RKO (cell line): ENCODE measurements around the gene EPN3.
A peak's percentile ranks its signal among the peaks of the same experiment; 100 is the strongest.

ENCODE experiments used
- DNase-seq: peaks from one replicate; pipeline ENCODE4 v3.0.0-alpha.2; 2016; ENCODE audit warnings: low spot score

EPN3 gene

DNA sequence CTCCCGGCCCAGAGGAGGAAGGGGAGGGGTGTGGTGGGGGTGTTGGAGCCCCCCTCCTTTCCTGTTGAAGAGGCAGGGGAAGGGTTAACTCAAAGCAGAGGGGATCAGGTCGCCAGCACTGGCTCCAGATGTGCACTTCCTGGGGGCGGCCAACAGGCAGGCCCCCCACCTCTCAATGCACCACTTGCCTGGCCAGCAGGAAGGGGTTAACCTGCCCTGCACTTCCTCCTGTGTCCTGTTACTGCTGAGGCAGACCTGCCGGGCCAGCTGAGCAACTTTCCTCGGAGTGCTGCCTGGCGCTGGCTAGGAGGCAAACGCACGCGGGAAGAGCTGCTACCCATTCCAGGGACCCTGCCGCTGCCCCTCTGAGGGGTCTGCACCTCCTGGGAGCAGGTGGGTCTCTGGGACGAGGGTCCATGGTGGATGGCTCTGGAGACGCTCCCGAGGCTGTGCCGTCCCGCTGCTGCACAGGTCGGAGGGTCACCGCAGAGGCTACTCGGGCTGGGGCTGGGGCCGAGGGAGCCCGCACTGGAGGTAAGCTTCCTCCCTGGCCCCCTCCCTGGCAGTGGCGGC lies at the start of gene EPN3:
EPN3 (plus strand) TSS at position 284 of the 573 bp plus-strand sequence. CDS start 3,822 bp downstream, outside the sequence.
- no peak for DNase-seq

DNA sequence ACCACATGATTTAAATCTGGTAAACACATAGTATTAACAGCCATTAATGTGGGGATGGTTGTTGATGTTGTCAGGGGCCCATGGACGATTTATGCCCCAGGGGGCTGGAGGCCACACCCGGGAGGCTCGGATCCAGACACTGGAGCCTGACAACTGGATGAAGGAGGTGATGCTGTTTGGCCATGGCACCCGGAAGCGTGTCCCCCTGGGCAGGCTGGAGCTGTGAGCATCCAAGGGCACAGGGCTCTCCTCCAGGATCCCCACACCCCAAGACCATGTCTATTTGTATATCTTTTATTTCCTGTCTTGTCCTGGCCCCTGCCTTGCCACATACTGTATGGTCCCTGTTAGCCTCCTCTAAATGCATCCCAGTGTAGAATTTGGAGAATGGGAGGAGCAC lies 49.3 kb upstream of the EPN3 start:
- no peak for DNase-seq

GRCh38 chr17:50484386-50485155 lies 48.0 kb upstream of the EPN3 start:
- DNase-seq = no peak

DNA sequence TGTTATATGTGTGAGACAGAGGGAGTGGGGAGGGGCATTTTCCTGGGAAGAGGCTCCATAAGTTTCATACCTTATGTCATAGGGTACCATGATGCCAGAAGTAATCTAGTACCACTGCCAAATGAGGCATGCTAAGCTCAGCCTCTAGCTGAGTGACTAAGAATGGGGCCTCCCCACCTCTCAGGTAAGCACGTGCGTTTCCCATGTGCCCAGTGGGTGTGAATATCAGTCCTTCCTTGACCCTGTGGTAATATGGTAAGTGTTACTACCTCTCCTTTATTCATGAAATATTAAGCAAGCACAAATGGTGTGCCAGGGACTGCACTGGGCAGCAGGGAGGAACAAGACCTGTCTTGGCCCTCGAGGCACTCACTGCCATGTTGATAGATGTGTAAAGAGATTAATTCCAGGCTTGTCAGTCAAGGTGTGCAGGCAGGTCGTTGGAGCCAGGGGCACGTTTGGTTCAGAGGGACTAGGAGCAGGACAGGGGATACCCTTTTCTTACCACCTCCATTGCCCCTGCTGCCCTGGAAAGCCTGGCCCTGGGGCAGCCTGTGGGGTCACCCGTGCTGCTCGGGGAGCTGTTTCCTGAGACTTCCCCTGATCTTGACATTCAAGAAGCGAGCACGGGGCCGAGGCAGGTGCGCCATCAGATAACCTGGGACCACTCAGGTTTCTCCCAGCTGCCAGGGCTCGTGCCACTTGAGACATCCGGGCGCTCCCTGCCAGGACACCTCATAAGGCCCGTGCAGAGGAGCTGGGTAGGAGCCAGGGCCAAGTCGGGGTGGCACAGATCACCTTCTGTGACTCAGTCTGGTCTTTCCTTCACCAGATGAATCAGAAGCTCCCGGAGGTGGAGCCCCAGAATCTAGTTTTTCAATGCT lies 45.1 kb upstream of the EPN3 start:
- DNase-seq = peak; percentile 66

- DNase-seq = no peak
These were observed 43.7 kb upstream of the EPN3 start for GRCh38 chr17:50488880-50489279.

GRCh38 chr17:50491505-50491904 lies 41.0 kb upstream of the EPN3 start:
- no peak for DNase-seq

- DNase-seq = no peak
These were observed 40.3 kb upstream of the EPN3 start for GRCh38 chr17:50492214-50492613.

DNA sequence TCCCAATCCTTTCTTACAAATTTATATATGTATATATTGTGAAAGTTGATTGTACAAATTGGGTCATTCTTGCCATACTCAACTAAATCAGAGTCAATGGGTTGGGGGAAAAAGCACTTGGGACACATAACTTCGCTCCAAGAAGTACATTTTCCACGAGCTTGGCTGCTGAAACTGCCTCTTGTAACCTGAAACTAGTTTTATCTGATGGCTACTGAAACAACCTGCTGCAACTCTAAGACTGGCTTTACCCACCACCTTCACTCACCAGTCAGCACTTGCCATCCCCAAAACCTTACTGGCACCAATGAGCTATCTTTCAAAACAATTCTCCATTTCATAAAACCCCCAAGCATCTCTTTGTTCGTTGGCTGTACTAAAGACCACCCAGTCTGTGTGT lies 38.8 kb upstream of the EPN3 start:
- DNase-seq = no peak

DNA sequence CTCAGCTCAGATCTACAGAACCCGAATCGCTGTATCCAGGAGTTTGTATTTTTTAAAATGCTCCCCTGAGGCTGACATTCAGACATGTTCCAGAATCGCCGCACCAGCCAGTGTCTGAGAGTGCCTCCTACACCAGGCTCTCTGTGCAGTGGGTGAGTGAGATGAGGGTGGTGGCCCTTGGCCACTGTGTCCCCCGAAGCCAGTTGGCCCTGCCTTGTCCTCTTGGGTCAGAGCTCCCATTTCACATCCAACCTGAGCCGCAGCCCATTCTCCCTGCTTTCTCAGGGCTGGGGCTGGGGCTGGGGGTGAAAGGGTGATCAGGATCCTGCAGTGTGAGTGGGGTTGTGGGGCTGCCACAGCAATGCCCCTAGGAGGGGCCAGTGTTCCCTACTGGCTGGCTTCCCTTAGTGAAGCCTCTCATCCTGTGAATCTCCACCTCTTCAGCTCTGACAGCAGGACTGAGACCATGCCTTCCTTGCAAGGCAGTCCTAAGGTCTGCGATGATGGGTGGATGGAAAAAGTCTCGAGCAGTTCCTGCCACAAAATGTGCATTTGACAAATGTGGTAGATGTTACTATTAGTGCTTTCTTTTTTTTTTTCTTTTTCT lies 37.2 kb upstream of the EPN3 start:
- no peak for DNase-seq

DNA sequence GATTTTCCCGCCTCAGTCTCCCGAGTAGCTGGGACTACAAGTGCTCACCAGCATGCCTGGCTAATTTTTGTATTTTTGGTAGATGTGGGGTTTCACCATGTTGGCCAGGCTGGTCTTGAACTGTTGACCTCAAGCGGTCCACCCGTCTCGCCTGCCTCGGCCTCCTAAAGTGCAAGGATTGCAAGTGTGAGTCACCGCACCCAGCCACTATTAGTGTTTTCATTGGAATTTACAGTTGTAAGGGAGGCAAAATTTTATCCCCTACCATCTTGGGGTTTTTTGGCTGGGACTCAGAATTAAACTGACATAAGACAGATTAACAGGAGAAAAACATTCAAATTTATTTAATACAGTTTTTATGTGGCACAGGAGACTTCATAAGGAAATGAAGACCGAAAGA lies 36.6 kb upstream of the EPN3 start:
- DNase-seq = peak; percentile 46

DNA sequence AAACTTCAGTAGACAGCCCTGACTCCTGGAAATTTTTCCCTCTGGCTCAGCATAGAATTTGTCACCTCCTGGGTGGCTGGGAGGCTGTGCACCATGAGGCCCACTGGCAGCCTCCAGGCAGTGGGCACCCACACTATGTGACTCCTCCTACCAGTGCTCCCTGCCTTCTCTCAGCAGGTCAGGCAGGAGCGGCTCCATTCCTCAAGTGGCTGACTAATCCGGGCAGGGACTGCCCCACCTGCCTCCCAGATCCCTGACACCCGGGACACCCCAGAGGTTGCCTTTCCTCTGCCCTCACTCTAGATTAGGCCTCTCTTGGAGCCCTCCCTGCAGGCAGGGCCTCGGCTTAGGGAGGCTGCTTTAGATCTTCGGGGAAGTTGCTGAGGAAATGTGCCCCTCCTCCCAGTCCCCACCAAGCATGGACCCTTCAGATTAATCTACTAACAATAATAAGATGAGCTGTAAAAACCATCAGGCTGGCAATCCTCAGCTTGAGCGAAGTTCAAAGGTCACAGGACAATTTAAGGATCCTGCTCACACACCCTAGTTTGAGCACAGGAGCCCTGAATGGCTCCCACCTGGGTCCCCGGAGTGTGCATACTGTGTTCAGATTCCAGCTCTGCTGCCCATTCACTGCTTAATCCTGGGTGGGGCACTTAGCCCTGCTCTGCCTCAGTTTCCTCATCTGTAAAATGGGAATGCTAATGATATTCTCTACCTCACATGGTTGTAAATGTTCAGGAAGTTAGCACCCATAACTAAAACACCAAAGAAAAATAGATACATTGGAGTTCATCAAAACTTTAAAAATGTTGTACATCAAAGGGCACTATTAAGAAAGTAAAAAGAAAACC lies 34.3 kb upstream of the EPN3 start:
- DNase-seq = no peak

DNA sequence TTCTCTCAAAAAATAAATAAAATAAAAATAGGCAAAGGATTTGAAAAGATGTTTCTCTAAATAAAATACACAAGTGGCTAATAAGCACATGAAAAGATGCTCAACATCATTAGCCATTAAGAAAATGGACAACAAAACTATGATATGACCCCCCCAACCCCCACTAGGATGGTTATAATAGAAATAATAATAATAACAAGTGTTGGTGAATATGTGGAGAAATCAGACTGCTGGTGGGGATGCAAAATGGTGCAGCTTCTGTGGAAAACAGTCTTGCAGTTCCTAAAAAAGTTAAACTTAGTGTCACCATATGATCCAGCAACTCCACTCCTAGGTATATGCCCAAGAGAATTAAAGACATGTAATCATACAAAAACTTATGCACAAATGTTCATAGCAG lies 33.3 kb upstream of the EPN3 start:
- no peak for DNase-seq

DNA sequence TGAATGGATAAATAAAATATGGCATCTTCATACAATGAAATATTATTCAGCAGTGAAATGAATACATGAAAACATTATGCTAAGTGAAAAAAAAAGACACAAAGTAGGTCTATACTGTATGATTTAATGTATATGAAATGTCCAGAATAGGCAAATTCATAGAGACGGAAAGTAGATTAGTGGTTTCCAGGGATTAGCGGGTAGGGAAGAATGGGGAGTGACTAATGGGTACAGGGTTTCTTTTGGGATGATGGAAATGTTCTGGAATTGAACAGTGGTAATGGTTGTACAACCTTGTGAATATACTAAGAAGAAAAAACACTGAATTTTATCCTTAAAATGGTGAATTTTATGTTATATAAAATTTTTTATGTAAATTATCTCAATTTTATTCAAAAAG lies 32.8 kb upstream of the EPN3 start:
- DNase-seq = no peak

- DNase-seq = peak; percentile 46
These were observed 31.5 kb upstream of the EPN3 start for GRCh38 chr17:50501054-50501453.

DNA sequence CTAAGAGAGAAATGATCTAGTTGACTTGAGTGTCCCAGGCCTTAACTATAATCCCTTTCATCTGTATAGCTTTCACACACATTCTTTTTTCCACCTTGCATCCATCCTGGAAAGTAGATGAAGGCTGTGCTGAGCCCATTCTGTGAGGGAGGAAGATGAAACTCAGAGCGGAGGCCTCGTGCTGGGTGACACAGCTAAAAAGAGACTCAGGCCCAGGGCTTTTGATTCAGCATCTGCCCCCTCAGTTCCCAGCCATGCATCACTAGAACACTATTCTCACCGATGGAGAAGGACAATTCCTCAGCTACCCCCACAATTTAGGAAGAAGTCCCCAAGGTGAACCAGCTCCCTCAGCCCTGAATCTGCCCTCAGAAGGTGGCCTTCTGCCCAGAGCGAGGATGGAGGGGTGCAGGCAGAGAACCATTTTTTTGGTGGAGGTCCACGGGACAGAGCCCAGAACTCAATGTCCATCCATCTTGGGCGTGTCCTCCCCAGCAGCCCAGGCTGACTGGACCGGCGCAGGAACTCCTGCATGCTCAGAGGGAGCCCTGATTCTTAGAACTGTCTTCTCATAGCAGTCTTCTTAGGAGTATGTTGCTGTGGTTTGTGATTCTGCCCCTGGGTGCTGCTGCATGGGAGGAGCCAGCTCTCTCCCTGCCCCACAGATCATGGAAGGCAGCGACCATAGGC lies 30.1 kb upstream of the EPN3 start:
- no peak for DNase-seq

GRCh38 chr17:50505591-50506130 lies 26.9 kb upstream of the EPN3 start:
- DNase-seq = no peak

DNA sequence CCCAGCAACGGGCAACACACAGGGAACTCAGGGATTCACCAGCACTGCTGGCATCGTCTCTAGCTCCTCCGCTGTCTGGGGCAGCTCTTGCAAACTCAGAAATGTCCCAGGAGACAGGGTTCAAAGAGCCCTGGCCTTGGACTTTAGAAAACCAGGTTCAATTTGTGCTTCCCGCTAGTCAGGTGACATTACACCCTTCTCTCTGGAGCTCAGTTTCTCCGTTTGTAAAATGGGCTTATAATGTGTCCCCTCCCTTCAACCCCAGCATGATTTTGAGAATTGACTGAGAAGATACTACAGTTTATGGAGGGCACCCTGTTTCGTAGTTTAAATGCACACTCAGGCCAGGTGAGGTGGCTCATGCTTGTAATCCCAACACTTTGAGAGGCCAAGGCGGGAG lies 26.2 kb upstream of the EPN3 start:
- DNase-seq = no peak

DNA sequence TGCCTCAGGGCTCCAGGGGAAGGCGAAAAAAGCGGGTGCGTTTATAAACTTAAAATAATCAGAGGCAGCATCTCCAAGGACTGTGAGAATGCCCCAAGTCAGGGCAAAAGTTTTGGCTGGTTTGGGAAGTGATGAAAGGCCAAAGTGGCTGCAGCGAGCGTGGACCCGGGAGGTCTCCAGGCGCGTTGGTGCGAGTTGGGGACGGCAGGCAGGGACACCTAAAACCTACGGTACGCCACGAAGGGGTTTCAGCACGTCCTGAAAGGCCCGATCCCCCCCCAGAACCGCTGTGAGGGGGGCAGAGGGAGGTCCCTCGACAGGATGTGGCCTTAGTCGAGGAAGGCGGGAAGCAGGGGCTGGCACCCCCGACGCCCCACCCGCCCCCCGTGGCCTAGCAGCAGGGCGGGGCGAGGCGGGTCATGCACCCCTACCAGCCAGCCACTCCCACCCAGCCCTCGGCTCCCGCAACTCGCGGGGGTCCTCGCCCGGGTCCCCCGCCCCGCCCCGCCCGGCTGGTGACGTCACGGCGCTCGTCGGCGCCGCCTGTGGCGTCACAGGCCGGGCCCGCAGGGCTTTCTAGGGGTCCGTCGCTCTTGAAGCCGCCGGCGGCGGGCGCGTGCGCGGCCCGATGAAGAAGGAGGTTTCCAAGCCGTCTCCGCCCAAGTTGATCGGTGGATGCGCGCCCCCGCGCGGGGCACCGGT lies 24.5 kb upstream of the EPN3 start, which contains the start of gene MYCBPAP:
MYCBPAP (plus strand) TSS at position 569 of the 702 bp plus-strand sequence. CDS start 236 bp downstream, outside the sequence.
- no peak for DNase-seq

GRCh38 chr17:50508573-50509460 lies 23.7 kb upstream of the EPN3 start:
- no peak for DNase-seq
